HG03064 (cell line): Measurements from ENCODE around the gene MIS12.

ENCODE experiments used
- ATAC-seq: cut with Tn5 transposase; IDR thresholded peaks from one replicate; pipeline ENCODE4 v1.9.1; 2021; ENCODE audit warnings: low read depth; ENCODE audit not compliant: unreplicated experiment

Gene MIS12

GRCh38 chr17:5532581-5532980 is 46.2 kb downstream of the MIS12 start:
- ATAC-seq, result no peak

- no peak for ATAC-seq
These were observed 47.3 kb downstream of the MIS12 start for GRCh38 chr17:5533486-5534315.

GRCh38 chr17:5535436-5535835 is 49.1 kb downstream of the MIS12 start:
- ATAC-seq, result no peak

- no peak for ATAC-seq
These were observed 50.7 kb downstream of the MIS12 start for GRCh38 chr17:5536866-5537650.

GRCh38 chr17:5539286-5539685 is 52.9 kb downstream of the MIS12 start:
- no peak for ATAC-seq

GRCh38 chr17:5540321-5540720 is 54.0 kb downstream of the MIS12 start:
- ATAC-seq, result no peak
